Activated CD8-positive, alpha-beta memory T cell treated with anti-CD3 and anti-CD28 coated beads, Interleukin-2, amount 50 U/mL, for 48 hours (primary cell): ENCODE measurements around the gene TPRN.

Experiments
- DNase-seq: peaks from one replicate; pipeline ENCODE4 v3.0.0-alpha.2; 2020

TPRN gene

DNA sequence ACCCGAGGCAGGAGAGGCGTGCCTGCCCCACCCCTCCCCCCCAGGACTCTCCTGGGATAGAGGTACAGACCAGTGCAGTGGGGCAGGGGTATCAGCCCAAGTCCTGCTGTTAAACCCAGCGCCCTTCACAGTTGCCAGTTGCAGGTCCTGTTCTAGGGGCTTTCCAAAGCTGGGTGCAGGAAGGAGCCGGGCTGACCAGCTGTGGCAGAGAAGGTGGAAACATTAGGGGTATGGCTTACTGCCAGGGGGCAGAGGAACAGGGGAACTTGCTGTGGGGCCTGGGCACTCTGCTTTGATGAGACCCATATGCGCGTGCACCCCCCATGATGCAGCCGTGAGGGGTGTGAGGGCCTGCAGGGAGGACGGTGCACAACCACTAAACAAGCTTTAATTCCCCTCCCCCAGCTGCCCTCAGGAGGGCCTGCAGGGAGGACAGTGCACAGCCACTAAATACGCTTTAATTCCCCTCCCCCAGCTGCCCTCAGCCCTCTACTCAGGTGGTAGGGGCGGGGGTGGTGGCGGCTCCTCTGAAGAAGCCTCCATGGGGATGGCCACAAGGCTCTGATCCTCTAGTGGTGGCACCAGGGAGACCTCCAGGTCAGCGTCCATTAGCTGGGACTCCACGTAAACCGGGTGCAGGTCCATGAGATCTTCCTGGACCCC, 29.9 kb downstream of the TPRN start:
- DNase-seq, result no peak

DNA sequence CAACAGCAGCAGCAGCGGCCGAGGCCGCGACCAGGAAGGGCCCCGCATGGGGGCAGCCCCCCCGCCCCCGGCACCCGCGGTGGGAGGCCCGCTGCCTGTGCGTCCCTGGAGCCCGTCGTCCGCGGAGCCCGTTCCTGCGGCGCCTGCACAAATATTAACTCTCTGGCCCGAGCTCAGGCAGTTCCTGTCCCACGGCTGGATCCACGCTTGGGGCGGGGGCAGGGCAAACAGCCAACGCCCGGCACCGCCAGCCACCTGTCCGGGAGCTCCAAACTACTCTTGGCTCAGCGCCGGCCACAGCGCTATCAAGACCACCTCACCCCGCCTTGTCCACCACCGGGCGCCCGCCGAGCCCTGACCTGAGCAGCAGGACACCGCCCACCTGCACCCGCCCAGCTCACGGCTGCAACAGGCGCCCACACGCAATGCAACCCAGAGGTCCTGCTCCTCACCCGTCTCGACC, 30.6 kb downstream of the TPRN start, which contains the start of gene LRRC26:
TSS of gene LRRC26 (minus strand) at position 156 of the 463 bp plus-strand sequence. CDS start at position 48, 108 bp downstream.
- no peak for DNase-seq

DNA sequence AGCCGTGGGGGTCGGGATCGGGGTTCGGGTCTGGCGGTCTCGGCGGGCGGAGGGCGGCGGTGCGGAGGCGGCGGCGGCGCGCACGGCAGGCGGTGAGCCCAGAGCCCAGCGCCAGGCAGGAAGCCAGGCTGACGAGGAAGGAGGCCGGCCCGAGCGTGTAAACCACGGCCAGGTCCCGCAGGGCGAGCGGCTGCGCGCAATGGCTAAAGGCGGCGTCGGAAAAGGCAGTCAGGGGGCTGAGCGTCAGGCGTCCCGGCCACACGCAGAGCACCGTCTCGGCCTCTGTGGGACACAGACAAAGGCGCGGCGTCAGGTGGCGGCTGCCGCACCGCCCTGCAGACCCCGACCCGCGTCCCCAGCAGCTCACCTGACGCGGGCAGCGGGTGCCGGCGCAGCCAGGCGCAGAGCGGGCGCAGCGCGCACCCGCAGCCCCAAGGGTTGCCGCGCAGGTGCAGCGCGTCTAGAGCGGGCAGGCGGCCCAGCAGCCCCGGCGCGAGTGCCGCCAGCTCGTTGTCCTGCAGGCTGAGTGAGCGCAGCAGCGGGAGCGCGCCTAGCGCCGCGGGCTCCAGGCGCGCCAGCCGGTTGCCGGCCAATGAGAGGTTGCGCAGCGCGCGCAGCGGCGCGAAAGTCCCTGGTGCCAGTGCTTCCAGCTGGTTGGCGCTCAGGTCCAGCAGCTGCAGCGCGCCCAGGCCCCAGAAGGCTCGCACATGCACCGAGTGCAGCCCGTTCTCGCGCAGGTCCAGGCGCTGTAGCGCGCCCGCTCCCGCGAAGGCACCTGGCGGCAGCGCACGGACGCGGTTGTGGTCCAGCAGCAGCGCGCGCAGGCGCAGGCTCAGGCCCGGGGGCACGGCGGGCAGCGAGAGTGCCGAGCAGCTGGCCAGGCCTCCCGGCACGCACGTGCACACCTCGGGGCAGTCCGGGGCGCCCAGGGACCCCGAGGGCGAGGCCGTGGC, 31.4 kb downstream of the TPRN start:
- DNase-seq, result no peak

DNA sequence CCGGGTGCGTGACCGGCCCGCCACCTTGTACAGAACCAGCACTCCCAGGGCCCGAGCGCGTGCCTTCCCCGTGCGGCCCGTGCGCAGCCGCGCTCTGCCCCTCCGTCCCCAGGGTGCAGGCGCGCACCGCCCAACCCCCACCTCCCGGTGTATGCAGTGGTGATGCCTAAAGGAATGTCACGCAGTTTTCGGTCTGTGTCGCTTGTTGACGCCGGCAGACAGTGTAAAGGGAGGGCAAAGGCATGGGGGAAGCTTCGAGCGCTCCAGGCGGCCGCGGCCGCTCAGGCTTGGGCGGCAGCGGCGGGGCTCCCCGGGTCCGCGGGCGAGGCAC, 32.0 kb downstream of the TPRN start:
- no peak for DNase-seq

DNA sequence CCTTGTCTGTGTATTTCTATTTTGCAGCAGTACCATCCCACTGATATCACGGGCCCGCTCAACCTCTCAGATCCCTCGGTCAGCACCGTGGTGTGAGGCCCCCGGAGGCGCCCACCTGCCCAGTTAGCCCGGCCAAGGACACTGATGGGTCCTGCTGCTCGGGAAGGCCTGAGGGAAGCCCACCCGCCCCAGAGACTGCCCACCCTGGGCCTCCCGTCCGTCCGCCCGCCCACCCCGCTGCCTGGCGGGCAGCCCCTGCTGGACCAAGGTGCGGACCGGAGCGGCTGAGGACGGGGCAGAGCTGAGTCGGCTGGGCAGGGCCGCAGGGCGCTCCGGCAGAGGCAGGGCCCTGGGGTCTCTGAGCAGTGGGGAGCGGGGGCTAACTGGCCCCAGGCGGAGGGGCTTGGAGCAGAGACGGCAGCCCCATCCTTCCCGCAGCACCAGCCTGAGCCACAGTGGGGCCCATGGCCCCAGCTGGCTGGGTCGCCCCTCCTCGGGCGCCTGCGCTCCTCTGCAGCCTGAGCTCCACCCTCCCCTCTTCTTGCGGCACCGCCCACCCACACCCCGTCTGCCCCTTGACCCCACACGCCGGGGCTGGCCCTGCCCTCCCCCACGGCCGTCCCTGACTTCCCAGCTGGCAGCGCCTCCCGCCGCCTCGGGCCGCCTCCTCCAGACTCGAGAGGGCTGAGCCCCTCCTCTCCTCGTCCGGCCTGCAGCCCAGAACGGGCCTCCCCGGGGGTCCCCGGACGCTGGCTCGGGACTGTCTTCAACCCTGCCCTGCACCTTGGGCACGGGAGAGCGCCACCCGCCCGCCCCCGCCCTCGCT, 32.6 kb downstream of the TPRN start:
- no peak for DNase-seq

DNA sequence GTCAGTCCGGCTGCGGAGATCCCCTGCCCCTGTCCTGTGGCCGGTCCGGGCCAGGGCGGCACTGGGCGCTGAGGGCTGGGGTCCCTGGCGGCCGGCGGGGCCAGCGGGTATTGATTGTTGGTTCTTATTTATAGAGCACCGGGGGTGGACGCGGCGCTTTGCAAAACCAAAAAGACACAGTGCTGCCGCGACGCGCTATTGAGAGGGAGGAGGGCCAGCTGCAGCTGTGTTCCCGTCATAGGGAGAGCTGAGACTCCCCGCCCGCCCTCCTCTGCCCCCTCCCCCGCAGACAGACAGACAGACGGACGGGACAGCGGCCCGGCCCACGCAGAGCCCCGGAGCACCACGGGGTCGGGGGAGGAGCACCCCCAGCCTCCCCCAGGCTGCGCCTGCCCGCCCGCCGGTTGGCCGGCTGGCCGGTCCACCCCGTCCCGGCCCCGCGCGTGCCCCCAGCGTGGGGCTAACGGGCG, 33.2 kb downstream of the TPRN start:
- no peak for DNase-seq

DNA sequence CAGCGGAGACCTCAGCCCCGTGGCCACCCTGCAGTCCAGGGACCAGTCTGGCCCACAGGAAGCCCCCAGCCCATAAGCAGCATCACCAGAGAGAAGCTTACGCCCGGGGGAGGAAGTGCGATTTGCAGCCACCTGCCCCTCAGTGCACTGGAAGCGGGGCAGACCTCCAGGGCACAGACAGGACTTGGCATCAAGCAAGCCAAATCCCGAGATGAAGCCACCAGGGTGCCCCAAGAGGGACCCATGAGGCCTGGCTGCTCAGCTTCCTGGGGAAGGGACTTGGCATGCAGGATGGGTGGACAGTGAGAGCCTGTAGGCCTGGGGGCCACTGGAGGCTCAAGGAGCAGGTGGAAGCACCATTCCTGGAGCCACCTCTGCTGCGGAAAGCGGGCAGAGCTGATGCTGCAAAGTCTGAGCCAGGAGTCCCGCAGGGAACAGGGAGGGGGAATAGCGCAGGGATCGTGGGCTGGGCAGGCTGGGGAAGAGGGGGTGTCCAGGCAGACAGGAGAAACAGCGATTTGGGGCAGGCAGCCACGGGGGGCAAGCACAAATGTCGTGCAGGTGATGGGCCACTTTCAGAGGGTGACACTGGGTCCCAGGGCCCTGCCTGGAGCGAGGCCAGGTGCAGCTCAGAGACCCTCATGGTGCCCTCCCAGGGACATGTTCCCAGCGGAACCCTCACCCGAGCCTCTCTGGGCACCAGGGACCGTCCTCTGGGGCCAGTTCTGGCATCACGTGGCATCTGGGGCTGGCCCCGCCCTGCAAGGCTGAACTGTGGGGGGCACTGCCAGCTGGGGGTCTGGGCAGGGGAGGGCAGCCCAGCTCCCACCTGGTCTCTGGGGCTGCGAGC, 33.9 kb downstream of the TPRN start:
- DNase-seq, result no peak

DNA sequence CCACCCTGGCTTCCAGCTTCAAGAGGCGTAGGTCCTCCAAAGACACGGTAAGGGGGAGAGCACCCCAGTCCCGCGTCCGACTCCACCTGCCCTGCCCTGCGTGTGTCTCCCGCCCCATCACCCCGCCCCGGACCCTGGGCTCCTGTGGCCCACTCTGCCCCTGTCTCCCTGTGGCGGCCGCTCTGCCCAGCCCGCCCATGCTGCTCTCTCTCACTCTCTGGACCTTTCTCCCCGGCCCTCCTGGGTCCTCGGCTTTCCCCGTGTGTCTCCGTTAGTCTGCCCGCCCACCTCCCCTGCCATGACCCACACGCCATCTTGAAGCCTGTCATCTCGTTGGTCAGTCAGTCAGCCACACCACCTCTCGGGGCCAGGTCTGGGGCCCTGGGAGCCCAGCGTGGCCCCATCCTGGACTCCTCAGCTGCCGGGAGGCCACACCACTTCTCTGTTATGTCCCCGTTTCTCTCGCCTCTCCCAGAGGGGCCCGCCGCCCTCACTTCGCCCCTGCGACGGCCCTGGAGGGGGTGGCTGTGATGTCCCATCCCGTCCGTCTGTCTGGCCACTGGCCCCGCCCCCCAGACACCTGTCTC, 35.2 kb downstream of the TPRN start:
- no peak for DNase-seq

DNA sequence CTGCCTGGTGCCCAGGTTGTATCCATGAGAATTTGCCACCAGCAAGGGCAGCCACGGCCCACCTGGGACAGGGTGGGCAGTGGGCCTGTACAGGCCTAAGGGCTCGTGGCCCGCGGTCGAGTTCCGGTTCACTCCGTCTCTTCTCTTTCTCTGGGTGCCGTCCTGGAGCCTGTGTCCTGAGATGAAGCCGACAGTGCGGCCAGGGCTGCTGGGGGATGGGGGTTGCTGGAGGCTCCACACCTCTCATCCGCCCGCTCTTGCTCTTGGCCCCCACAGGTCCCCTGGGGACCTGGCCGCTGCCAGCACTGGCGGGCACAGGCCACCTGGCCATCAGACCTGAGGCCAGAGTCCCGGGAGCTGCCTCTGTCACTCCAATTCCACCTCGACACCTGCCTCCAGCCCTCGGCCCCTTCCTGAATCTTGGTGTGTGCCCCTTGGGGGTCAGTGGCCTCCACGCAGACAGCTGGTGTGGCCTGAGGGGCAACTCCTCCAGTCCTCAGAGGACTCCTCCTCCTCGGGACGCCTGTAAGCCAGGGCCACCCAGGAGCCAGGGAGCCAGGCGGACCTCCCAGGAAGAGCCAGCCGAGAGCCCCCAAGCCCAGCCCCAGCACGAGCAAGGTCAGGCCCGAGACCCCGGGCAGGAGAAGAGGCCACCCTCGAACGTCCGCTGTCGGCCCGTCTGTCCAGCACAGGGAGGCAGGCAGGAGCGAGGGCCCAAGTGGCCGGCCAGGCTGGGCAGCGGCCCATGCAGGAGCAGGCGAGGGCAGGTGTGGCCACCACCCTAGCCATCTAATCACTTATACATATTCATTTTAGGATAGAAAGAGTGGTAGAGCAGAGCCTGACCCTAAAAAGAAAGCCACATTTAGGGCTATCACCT, 35.9 kb downstream of the TPRN start:
- DNase-seq, result no peak

DNA sequence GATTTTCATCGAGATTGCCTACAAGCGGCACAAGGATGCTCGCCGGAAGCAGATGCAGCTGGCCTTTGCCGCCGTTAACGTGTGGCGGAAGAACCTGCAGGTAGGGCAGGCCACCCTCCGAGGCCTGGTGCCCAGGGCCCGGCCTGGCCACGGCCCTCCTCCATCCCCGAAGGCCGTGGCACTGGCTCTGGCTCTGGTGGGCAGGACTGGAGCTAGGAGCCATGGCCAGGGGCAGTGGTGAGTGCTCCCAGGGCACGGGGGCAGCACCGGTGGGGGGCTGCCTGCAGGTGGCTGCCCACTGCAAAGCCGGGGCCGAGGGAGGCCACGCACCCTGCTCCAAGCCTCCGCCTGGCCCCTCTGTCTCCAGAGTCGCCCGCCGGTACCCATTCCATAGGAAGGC, 36.7 kb downstream of the TPRN start:
- DNase-seq, result no peak

DNA sequence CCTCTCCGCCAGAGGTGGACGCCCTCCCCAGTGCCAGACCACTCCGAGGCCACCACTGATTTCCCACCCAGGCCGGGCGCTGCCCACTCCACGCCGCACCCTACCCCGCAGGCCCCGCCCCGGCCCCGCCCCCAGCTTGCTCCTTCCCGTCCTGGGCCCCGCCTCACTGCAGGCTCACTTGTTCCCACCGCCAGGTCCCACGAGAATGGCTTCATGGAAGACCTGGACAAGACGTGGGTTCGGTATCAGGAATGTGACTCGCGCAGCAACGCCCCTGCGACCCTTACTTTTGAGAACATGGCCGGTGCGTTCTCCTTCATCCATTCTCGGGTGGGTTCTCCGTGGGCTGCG, 37.2 kb downstream of the TPRN start:
- no peak for DNase-seq

DNA sequence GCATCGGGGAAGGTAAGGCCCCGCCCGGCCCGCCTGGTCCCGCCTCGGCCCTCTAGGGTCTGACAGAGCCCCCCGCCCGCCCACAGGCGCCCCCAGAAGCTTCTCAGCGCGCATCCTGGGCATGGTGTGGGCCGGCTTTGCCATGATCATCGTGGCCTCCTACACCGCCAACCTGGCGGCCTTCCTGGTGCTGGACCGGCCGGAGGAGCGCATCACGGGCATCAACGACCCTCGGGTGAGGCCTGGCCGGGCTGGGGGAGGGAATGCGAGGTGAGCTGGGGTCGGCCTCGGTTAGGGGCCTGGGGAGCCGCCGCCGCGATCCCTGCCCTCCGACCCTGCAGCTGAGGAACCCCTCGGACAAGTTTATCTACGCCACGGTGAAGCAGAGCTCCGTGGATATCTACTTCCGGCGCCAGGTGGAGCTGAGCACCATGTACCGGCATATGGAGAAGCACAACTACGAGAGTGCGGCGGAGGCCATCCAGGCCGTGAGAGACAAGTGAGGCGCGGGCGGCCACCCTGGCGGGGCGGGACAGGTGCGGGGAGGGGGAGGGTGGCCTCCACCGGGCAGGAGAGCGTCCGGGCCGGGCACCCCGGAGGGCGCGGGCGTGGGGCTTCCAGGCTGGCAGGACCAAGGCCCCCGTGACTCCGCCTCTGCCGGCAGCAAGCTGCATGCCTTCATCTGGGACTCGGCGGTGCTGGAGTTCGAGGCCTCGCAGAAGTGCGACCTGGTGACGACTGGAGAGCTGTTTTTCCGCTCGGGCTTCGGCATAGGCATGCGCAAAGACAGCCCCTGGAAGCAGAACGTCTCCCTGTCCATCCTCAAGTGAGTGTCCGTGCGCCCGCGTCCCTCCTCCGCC, 37.8 kb downstream of the TPRN start:
- DNase-seq, result no peak

DNA sequence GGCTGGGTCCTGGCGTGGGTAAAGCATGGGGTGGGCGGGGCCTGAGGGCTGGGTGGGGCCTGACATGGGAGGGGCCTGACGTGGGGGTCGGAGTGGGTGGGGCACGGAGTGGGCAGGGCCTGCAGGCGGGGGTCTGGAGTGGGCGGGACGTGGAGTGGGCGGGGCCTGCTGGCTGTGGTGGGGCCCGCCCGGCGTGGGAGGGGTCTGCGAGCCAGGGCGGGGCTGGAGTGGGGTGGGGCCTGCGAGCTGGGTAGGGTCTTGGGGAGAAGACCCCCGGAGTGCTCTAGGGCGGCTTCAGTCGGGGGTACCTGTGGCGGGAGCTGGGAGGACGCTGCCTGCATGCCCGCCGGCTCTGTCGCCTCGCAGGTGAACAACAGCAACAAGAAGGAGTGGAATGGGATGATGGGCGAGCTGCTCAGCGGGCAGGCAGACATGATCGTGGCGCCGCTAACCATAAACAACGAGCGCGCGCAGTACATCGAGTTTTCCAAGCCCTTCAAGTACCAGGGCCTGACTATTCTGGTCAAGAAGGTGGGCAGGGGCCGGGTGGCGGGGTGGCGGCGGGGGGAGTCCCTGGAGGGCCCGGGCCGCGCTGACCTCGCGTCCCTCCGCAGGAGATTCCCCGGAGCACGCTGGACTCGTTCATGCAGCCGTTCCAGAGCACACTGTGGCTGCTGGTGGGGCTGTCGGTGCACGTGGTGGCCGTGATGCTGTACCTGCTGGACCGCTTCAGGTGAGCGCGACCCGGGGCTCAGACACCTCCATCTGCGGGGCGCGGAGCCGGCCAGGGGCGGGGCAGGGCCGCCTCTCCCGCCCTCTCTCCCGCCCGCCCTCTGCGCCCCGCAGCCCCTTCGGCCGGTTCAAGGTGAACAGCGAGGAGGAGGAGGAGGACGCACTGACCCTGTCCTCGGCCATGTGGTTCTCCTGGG, 38.7 kb downstream of the TPRN start:
- DNase-seq, result no peak

DNA sequence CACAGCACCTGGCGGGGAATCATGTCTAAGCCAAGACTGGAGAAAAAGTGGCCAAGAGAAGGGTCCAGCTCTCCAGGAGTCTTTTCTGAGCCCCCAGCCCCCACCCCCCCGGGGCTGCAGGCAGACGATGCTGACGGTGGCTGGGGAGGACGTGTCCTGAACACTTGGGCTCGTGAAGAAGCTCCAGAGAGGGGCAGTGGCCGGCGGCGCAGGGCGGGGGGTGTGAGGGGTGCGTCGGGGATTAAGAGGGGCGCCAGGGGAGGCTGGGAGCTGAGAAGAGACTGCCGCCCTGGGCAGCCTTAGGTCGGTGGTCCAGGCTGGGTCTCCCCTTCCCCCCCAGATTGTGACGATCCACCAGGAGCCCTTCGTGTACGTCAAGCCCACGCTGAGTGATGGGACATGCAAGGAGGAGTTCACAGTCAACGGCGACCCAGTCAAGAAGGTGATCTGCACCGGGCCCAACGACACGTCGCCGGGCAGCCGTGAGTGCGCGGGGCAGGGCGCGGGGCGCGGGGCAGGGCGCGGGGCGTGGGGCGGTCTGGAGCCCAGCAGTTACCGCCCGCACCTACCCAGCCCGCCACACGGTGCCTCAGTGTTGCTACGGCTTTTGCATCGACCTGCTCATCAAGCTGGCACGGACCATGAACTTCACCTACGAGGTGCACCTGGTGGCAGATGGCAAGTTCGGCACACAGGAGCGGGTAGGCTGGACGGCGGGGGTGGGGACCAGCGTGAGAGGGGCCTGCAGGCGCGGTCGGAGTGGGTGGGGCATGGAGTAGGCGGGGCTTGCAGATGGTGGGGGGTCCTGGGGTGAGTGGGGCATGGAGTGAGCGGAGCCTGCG, 39.6 kb downstream of the TPRN start:
- DNase-seq, result no peak

DNA sequence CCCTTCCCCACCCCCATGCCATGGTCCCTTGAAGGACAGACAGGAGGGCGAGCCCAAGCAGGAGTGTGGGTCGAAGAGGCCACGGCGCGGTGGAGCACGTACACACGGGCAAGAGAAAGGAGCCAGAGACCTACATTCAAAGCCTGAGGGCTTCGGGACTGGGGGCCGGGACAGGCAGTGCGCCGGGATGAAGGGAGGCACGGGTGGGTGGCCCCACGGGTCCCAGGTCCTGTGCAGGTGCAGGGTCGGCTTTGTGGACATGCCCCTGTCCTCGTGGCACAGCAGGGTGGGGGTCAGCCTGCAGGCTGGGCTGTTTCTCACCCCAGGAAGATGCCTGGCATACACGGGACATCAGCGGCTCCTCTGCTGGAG, 40.5 kb downstream of the TPRN start:
- DNase-seq, result no peak

DNA sequence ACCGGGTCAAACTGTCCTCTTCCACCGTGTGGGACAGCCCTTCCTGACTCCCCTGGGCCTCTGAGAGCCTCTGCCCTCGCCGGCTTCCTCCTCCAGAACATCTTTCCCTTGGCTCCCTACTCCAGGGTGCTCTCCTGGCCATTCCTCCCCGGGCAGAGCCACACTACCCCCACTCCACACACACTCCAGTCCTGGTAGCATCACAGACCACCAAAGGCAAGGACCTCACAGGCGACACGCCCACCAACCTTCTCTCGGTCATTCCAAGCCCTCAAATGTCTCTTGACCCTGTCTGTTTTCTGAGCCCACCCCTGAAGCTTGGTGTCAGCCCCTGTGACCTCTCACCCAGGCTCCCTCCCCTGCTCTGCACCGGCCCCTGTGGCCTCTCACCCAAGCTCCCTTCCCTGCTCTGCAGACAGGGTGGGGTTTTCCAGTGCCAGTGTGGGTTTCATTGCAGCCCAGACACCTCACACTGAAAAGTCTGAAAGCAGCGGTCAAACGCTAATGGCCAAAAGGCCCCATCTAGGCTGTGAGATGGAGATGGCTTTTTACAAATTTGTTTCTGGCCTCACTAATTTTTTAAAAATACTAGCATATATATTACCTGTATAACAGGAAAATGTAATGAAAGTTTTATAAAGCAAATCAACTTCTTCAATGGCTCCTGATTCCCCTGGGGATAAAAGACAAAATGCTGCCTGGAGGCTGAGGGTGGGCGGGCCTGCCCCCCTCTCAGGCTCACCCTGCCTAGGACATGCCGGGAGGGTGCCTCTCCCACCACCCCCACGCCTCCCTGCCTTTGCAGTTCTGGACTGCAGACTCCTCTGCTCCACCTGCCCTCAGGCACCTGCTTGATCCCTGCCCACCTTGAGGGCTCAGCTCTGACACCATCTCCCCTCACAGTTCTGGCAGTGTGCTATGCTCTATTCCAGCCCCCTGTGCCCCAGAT, 41.2 kb downstream of the TPRN start:
- no peak for DNase-seq

DNA sequence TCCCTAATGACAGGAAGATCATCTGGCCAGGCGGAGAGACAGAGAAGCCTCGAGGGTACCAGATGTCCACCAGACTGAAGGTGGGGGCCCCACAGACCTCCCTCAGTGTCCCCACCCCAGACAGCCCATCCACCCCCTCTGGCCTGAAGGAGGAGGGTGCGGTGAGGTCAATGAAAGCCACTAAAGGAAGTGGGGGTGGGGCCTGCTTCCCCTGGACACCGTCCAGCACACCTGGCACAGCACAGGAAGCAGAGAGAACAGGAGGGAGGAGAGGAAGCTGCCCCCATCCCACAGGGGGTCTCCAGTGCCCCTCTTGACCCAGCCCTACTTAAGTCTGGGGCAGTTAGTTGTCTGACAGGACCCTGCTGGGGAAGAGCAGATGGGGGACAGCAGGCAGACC, 41.9 kb downstream of the TPRN start:
- no peak for DNase-seq
